Activated gamma-delta T cell treated with anti-CD3 and anti-CD28 coated beads, Interleukin-2, amount 50 U/mL, for 16 hours (primary cell): Measurements from ENCODE around the gene DNAJB6.
A peak's percentile ranks its signal among the peaks of the same experiment; 100 is the strongest.
"Not testable (repeated sequence)": the region's sequence is repeated elsewhere in the genome, so short reads cannot be mapped to it uniquely, and the experiment has no call there.

Source experiments
- DNase-seq: peaks from one replicate; pipeline ENCODE4 v3.0.0-alpha.2; 2020; ENCODE audit warnings: low read depth

The DNAJB6 gene

DNA sequence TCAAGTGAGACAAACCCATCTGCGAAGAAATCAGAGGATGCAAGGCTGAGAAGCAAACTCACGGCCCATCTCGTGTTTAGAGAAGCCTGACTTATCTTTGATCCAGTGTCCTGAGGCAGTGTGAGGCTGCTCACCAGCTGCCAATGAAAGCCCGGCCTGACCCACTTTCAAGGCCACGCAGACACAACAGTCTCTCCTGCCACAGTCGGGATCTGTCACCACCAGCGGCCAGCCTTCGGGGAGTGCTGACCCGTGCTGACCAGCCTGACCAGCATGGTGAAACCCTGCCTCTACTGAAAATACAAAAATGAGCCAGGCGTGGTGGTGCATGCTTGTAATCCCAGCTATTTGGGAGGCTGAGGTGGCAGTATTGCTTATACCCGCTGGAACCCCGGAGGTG, 7.4 kb upstream of the DNAJB6 start:
- no peak for DNase-seq

DNA sequence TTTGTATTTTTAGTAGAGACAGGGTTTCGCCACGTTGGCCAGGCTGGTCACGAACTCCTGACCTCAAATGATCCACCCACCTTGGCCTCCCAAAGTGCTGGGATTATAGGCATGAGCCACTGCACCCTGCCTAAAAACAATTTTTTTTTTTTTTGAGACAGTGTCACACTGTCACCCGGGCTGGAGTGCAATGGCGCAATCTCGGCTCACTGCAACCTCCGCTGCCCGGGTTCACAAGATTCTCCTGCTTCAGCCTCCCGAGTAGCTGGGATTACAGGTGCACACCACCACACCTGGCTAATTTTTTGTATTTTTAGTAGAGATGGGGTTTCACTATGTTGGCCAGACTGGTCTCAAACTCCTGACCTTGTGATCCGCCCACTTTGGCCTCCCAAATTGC, 6.2 kb upstream of the DNAJB6 start:
- DNase-seq: not testable (repeated sequence)

DNA sequence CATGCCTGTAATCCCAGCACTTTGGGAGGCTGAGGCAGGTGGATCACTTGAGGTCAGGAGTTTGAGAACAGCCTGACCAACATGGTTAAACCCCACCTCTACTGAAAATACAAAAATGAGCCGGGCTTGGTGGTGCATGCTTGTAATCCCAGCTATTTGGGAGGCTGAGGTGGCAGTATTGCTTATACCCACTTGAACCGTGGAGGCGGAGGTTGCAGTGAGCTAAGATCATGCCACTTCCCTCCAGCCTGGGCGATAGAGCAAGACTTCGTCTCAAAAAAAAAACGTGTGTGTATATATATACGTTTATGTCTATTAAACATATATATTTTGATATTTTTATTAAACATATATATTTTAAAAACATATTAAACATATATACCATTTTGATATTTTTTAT, 5.8 kb upstream of the DNAJB6 start:
- not testable (repeated sequence) for DNase-seq

DNA sequence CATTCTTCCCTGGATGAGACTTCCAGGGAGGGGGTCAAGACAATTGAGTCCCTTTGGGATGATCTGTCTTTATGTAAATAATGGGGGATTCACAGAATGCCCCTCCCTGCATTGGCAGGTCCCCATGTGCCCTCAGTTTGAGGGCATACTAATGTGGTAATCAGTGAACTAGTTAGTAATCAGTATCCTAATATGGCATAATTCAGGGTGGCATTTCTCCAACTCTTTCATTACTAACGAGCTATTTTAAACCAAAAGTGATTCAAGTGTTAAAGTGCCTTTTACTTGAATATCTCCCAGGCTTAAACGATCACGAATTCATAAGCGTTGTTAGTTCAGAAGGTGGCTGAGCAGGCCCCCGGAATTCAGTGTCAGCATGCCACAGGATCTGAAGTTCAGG, 1.6 kb upstream of the DNAJB6 start:
- DNase-seq: no peak

DNA sequence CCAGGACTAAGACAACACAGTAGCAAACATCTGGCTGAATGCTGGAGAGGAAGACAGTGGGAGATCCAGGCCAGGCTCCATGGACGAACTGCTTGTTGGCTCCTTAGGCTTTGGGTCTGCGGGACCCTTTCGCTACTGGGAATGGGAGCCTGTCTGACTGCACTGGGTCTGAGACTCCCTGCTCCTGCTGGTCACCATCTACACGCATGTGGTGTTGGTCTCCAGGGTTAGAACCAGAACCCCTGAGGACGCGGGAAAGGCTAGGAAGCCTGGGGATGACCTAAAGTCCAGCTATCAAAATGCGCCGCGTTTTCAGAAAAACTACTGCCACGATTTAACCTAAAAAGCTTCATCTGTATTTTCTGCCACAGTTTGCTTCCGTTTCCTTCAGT, 817 bp upstream of the DNAJB6 start:
- no peak for DNase-seq

DNA sequence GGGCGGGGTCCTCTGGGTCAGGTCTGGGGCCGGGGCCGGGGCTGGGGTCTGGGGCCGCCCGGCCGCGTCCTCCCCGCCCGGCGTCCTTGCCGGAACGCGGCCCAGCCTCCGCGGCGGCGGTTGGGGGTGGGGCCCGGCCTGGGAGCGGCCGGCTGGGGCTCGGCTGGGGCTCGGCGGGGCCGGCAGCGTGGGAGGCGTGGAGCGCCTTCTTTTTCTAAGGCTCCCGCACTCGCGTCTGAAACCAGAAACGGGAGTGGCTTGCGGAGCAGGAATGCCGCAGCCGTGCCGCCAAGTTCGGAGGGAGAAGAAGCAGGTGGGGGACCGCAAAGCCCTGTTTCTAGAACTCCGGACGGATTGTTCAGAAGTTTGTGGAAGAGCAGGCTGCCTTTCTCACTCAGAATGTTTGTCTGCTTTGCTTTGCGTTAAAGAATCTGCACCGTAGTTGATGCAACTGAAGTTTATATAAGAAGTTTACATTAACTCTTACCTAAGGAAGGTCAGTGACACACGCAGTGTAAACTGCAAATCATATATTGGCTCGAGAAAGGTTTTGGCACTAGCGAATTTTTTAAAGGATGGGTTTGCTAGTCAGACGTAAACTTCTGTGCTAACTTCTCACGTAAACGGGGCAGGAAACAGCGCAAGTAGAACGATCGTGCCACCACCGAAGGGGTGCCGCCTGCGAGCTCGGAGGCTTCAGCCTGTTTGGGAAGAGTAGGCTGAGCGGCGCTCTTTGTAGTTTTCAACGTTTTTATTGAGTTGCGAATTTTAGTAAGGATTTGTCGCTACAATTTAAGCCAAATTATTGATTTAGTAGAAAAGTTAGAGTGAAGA, 729 bp downstream of the DNAJB6 start:
- DNase-seq: peak; percentile 39

DNA sequence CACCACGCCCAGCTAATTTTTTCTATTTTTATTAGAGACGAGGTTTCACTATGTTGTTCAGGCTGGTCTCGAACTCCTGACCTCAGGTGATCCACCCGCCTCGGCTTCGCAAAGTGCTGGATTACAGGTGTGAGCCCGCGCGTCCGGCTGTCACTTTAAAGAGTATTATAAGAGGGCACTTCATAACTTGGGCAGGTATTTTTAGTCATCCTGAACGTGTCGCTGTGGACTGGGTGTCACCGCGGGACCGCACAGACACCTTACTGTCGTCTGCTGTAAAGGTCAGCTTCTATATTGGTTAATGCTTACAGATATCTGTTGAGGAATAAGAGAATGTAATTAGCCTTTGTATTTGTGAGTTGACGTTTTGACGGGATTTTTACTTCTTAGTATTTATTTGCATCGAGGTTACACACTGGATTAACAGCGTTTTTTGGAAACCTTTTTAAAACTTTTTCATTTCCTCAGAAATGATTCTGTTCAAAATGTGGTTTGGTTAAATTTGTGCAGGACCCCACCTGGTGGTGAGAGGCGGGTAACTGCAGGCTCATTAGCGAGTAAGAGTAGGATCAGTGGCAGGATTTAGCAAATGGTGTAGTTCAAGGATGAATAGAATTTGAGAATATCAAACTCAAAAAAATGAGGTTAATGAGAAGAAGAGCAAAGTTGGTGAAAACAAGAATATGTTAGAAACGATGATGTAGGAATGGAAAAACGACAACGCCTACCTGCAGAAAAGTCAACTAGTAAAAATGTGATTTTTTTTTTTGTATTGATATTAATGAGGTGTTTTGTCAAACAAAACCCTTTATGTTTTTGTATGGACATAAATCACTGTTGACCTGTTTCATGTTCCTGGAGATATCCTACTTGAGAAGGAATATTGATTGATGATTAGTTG, 3.2 kb downstream of the DNAJB6 start:
- peak; percentile 51 for DNase-seq

DNA sequence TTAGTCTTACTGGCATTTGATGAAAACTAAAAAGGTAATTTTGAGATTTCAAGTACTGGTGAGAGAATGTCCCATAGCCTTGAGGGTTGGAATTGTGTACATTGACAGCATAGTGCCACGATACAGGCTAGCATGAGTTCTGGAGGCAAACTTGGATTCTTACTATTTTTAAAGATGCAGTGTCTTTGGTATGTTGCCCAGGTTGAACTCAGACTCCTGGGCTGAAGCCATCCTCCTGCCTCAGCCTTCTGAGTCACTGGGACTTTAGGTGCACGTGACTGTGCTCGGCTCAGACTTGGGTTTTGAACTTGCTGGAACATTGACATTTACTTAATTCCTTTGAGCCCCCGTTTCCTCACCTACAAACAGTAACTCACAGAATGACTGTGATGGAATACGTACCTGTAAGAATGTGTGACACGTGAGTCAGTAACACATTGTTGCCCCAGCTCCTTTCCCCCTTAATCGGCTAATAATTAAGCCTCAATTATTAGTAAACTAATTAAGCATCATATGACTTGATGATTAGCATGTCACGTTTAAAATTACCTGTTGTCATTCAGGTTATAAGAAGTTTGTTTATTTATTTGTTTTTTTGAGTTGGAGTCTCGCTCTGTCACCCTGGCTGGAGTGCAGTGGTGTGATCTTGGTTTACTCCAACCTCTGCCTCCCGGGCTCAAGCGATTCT, 10.6 kb downstream of the DNAJB6 start:
- no peak for DNase-seq

DNA sequence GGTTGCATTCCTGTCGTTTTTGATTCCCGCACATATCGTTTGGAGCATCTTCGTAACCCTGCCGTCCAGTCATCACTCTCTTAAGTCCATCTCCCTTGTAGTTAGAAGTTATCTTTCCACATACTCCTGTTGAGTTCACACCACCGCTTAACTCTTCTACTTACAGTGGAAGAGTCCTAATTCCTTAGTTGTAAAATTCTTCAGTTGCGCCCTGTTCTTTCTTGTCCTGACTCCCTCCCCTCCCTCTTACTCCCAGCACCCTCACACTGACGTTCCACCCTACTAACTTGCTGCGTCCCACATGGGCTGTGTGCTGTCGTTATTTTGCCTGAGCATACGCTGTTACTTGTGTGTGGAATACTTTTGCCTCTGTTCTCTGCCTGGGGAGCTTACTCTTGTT, 11.7 kb downstream of the DNAJB6 start:
- no peak for DNase-seq

DNA sequence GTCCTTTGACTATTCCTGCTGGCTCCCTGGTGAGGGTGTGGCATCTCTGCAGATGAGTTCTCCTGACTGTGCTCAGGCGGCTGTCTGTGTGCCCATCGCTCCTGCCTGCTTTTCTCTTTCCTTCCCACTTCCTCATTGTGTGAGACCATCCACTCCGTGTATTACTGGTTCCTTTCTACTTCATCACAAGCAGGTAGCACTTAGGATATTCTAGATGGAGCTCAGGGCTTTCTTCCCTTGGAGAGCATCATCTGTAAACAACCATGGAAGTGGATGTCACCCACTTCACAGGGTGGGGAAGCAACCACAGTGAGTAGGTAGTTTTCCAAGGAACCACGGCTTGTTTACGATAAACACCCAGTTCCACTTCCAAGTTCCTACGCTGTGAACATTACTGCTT, 15.7 kb downstream of the DNAJB6 start:
- DNase-seq: no peak

DNA sequence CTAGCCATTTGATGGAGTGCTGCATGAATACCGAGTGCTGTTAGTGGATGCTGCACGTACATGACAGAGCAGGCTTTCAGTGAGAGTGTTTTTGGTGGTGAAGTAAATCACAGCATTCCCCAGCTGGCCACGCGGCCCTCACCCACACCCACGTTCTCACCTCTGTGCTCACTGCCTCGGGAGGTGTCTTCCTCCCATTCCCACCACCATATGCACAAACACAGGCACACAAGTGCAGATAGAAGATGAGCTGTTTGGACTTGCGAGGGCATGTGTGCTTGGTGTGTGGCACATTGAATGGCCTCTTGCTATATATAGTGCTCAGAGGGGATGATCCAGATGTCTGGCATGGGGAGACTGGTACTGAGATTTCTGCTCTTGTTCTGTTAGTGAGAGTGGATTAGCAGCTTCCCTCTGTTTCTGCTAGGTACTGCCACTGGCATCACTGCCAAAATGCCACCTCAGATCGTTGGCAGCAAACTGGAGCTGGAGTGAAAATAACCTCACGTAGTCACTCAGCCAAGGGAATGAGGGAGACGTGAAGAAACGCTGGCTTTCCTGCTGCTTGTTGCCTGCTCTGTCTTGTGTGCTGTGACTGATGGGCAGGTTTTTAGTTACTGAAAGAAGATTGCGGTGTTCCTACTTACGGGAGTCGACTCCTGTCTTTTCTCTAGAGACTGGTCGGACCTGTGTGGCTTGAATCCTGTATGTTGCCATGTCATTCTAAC, 19.1 kb downstream of the DNAJB6 start:
- DNase-seq: no peak

DNA sequence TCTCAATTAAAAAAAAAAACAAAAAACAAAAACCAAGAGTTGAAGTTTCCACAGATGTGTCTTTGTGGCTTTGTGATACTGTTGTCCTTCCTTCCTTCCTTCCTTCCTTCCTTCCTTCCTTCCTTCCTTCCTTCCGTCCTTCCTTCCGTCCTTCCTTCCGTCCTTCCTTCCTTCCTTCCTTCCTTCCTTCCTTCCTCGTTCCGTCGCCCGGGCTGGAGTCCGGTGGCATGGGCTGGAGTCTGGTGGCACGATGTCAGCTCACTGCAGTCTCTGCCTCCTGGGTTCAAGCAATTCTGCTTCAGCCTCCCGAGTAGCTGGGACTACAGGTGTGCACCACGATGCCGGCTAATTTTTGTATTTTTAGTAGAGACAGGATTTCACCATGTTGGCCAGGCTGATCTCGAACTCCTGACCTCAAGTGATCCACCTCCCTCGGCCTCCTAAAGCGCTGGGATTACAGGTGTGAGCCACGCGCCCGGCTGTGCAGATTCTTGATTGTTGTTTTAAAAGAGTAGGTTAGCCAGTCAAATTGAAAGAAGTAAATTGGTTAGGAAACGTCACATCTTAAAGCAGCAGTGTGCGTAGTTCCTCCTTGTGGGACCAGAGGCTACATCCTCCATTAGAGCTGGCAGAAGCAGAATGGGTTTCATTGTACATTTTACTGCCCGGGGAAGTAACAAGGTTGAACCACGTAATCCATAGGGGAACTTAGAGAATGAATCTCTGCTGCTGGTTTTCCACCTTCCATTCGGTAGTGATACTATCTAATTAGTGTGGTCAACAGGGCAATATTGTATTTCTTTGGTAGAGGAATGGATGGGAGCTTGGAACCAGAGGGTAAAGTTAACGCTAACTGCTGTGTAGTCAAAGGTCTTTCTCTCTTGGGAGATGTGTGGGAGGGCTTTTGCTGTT, 20.6 kb downstream of the DNAJB6 start:
- no peak for DNase-seq

DNA sequence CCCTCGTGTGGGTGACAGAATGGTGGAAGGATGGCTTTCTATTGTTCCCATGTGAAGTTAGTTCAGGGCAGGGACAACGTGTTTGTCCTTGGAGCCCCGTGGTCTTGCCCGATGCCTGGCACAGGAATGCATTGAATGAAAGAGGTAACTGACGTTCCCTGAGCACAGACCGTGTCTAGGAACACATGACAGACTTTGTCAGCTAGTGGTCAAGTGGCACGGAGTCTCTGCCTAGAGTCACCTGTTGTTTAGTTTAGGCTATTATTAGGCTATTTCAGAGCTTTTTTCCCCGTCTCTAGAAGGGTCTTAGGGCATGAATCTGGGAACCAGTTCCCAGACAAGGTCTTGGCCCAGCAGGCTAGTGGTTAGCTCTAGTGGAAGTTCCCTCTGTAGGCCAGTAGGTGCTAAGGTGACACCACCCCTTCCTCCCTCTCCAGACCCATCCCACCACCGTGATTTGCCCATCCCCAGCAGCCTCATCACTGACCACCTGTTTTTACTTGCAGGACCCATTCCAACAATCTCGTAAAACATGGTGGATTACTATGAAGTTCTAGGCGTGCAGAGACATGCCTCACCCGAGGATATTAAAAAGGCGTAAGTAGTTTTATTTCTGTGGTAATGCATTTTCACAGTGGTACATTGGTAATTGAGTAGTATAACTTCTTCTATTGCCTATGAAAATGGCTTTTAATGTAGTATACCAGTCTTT, 21.4 kb downstream of the DNAJB6 start:
- DNase-seq: no peak

DNA sequence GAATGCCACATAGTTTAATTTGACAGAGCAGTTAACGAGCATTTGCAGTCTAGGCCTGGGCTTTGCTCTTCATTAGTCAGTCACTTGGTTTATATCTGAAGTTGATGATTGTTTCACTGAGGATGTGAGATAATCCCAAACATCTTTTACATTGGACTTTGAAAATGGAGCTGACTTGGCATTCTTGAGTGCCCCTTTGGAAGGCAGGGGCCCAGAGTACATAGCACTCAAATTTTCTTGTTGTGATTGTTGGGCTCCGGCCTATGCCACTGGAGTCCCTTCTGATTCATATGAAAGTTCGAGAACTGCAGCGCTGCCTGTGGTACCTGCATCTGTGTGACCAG, 21.9 kb downstream of the DNAJB6 start:
- no peak for DNase-seq

DNA sequence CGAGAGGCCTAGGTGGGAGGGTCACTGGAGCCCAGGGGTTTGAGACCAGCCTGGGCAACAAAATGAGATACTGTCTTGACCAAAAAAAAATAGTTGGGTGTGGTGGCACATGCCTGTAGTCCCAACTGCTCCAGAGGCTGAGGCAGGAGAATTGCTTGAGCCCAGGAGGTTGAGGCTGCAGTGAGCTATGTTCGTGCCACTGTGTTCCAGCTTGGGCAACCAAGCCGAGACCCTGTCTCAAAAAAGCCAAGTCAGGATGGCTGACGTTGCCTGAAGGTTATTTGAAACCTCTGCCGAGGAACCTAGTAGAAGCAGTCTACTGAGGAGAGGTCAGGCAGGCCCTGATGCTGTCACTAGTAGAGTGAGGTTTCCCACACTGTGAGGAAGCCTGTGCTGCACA, 22.8 kb downstream of the DNAJB6 start:
- no peak for DNase-seq

DNA sequence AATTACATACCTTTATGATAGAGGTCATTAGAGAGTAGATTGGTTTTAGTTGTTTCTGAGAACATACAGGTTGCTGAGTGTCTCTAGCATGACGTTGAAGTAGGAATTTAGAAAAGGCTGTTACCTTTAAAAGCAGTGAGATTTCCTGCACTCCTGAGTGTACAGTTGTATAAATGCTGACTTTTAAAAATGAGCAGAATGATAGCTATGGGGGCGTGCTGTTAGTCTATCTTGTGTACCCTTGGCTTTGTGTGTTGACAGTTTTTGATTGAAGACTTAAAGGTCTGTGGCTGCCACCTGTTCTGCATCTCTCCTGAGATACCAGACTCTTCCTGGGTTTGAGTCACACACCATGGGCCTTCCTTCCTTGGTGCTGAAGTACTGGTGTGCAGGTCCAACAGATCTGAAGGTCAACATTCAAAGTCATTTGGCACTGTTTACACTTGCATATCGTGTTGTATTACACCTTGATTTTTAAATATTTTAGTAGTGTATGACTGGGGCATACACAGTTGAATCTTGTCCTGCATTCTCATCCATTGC, 23.8 kb downstream of the DNAJB6 start:
- DNase-seq: no peak

DNA sequence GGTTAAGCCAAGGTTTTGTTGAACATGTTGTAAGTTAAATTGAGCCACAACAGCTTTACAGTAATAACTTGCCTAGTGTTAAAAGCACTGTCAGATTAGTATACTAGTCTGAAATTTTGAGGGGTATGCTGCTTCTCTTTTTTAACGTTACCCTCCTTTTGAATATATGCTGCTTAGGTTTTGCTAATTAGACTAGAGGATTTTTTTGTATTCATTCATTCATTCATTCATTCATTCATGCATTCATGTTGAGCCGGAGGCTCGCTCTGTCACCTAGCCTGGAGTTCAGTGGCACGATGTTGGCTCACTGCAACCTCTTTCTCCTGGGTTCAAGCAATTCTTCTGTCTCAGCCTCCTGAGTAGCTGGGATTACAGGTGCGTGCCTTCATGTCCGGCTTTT, 24.7 kb downstream of the DNAJB6 start:
- no peak for DNase-seq

DNA sequence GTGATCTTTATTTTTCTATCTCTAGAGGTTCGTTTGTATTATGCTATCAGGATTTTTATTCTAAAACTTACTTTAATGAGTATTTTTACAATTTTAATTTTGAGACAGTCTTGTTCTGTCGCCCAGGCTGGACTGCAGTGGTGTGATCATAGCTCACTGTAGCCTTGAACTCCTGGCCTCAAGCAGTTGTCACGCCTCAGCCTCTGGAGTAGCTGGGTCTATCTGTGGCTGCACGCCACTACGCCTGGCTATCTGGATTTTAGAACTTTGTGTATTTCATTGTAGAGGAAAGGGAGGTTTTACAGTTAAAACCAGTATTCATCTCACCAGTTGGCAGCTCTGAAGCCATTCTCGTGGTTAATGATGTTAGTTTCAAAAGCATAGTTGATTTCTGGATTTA, 25.9 kb downstream of the DNAJB6 start:
- no peak for DNase-seq

DNA sequence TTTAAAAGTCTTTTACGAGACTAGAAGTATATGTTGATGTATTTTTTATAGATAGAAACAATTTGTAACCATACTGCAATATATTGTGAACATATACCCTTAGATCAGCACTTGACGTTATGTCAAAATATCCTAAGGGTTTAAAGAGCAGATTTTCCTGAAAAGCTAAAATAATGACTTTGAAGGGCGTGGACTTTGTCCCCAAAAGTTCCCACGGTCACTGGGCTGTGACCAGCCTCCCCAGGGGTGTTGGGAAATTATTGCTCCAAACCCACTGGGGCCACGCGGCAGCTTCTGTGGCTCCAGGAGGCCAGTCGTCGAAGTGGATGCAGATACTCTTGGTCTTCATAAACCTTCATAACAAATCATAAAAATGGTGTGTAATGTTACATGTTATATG, 29.9 kb downstream of the DNAJB6 start:
- DNase-seq: no peak

DNA sequence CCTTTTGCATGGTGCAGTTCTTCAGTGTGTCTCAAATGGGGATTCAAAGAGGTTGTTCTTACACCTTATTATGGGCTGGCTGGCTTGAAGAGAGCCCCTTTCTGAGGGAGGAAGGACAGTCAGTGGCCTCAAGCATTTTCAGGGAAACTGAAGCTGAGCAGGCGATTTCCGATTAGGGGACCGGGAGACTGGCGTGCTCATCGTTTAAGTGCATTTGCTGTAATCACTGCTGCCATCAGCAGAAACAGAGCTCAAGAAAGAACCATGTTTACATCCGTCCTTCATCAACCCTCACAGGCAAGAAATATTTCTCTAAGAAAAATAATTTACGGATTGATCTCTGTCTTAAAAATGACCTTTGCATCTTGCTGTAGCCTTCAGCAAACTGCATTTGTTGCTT, 32.2 kb downstream of the DNAJB6 start:
- no peak for DNase-seq
